Measurements from ENCODE around the gene LGALS12.
"Not testable (repeated sequence)": the region's sequence is repeated elsewhere in the genome, so short reads cannot be mapped to it uniquely, and the experiment has no call there.

Gene LGALS12

DNA sequence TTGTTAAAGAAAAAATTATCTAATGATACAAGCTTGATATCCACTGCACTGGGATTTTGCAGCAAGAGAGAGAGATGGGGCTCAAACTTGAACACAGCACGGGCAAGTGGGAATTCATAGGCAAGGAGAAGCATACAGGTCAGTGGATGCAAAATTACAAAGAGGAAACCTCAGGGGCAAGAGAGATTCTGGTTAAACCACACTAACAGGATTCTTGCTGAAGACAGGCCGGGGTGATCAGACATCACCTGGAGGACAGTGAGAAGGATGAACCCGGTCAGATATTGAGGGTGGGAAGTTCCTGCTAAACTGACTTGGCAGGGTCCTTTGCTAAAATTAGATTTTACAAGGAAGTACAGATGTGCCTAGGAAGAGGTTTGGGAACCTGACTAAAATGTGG, 28.2 kb downstream of the LGALS12 start:
- DNase-seq: no peak

GRCh38 chr11:63534895-63535461, 29.1 kb downstream of the LGALS12 start:
- DNase-seq: peak; percentile 70

GRCh38 chr11:63535734-63536133, 29.9 kb downstream of the LGALS12 start:
- DNase-seq: peak; percentile 65

- peak; percentile 75 for DNase-seq
These were observed 30.9 kb downstream of the LGALS12 start, which contains the start of gene PLAAT4 for GRCh38 chr11:63536669-63537292. Gene PLAAT4, plus strand, starts transcription at chr11:63536808. Its CDS starts 61 bp downstream, at chr11:63536869.

DNA sequence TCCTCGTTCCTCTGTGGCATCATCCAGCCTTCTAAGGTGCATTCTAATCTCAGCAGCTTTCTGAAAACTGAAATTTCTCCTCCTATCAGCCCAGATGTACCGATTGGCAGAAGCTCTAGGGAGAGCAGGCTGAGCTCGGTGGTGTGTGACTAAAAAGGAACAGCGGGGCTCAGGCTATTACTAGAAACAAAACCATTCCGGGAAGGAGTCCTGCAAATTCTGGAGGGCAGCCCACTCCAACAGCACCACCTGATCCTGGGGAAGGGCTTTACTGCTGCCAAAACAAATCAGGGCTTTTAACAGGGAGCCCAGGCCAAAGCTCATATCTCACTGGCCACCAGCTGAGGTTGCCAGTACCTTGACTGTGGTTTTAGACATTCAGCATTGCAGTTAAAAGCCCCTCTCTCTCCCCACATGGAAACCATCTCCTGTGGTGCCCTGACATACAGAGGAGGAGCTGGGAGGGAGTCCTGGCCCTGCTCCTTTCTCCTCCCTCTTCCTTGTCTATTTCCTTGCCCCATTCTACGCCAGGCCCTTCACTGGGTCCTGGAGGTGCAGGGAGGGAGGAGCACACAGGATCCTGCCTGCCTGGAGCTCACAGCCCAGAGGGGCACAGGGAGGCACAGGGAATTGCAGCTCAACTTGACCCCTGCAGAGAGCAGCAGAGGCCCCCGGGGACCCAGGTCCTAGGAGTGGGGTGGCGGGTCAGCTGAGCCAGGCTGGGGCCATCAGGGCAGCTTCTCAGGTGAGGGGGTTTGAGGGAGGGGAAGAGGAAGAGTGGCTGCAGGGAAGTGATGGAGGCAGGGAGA, 31.6 kb downstream of the LGALS12 start:
- DNase-seq: peak; percentile 72

- not testable (repeated sequence) for DNase-seq
These were observed 36.6 kb downstream of the LGALS12 start for GRCh38 chr11:63542506-63542905.

DNA sequence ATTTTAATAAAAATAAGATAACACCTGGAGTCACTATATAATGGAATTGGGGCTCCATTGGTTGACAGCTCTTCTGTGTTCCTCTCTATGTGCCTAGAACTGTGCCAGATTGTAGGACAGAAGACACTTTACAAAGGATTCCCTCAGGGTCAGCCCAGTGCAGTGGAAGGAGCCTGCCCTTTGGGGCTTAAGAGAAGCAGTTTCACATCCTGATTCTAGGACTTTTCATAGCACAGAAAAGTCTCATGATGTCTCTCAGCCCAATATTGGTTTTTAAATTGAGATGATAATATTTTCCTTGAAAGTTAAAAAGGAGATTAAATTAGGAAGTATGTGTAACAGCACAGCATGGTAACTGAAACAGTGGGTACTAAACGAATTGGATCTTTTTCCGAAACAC, 37.8 kb downstream of the LGALS12 start:
- no peak for DNase-seq

DNA sequence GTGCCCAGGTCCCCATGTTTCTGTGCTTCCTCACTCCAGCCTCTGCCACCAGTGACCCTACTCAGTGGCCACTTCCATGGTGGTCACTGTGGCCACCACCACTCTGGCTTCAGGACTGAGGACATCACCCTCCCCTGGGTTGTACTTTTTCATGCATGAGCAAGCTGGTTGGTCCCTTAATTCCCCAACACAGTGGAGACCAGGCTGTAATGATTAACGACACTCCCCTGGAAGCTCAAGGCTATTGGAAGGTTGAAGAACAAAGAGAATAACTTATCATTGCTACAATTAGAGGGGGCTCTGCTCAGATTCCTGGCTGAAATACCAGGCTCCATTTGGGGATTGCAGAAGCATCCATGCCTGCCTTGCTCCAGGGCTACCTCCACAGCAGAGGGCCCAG, 41.2 kb downstream of the LGALS12 start:
- no peak for DNase-seq

DNA sequence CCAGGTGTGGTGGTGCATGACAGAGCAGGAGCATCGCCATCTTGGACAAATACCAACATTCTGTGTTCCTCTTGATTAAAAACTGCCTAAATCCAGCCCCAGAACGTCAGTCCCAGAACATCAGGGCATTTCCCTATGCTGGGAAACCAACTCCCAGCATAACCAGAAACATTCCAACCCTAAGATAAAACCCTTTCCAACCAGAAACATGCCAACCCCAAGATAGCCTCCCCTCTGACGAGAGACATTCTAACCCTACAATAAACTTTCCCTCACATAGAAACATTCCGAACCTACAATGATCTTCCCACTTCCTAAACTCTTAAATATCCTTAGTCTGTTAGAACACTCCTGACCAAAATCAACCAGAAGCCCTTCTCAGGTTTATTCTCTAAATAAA, 42.3 kb downstream of the LGALS12 start:
- DNase-seq: no peak

DNA sequence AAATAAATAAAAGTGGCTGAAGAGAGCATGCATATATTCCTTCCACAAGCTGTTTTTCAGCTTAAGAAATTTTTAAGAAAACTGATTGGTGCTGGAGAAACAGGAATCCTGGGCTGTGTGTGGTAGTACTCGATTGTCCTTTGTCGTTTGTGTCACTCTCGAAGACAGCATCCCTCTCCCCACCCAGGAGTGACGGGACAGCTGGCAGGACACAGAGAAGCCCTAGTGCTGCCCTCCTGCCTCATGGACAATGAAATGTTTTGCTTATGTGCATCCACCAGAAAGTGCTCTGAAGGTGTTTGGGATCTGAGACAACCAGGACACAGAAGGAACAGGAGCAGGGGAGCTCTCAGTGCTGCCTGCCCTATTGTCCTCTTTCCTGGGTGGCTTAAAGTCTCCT, 43.5 kb downstream of the LGALS12 start:
- DNase-seq: no peak

DNA sequence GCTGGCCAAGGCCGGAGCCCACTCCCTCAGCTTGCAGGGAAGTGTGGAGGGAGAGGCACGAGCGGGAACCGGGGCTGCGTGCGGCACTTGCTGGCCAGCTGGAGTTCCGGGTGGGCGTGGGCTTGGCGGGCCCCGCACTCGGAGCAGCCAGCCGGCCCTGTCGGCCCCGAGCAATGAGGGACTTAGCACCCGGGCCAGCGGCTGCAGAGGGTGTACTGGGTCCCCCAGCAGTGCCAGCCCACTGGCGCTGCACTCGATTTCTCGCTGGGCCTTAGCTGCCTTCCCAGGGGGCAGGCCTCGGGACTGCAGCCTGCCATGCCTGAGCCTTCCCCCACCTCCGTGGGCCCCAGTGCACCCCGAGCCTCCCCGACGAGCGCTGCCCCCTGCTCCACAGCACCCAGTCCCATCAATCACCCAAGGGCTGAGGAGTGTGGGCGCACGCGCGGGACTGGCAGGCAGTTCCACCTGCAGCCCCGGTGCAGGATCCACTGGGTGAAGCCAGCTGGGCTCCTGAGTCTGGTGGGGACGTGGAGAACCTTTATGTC, 44.3 kb downstream of the LGALS12 start:
- not testable (repeated sequence) for DNase-seq

DNA sequence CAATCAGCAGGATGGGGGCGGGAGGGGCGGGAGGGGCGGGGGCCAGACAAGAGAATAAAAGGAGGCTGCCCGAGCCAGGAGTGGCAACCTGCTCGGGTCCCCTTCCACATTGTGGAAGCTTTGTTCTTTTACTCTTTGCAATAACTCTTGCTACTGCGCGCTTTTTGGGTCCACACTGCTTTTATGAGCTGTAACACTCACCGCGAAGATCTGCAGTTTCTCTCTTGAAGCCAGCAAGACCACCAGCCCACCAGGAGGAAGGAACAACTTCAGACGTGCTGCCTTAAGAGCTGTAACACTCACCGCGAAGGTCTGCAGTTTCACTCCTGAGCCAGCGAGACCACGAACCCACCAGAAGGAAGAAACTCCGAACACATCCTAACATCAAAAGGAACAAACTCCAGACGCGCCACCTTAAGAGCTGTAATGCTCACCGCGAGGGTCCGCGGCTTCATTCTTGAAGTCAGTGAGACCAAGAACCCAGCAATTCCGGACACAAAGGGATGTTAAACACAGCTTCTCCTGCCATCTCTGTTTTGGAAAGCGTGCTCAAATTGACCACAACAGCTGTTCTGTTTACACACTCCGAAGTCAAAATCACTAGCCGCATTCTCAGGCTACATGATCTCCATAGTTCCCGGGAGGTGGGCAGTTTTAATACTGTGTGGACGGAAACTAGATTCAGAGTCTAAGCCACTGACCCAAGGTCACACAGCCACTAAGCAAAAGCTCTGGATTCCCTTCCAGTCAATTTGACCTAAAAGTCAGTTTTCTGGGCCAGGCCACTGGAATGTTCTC, 45.4 kb downstream of the LGALS12 start:
- no peak for DNase-seq

- DNase-seq: no peak
These were observed 46.0 kb downstream of the LGALS12 start for GRCh38 chr11:63551889-63552266.

- no peak for DNase-seq
These were observed 47.0 kb downstream of the LGALS12 start for GRCh38 chr11:63552921-63553320.

DNA sequence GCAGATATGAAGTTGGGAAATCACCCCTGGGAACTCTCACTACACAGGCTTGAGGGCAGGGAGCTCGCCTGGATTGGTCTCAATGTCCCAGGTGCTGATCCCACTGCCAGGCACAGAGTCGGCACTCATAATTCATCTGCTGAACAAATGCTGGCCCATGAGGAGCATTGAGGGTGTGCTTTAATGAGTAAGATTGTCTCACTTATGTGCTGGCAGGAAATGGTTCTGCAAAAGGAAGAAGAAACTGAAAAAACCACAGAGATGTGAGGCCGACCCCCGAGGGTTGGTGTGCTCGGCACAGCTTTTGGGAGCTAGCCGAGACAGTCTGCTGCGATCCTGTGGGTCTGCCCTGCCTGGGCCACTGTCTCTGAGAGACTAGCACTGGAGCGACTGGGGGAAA, 47.9 kb downstream of the LGALS12 start:
- peak; percentile 89 for DNase-seq

GRCh38 chr11:63554877-63555223, 49.0 kb downstream of the LGALS12 start:
- DNase-seq: no peak

DNA sequence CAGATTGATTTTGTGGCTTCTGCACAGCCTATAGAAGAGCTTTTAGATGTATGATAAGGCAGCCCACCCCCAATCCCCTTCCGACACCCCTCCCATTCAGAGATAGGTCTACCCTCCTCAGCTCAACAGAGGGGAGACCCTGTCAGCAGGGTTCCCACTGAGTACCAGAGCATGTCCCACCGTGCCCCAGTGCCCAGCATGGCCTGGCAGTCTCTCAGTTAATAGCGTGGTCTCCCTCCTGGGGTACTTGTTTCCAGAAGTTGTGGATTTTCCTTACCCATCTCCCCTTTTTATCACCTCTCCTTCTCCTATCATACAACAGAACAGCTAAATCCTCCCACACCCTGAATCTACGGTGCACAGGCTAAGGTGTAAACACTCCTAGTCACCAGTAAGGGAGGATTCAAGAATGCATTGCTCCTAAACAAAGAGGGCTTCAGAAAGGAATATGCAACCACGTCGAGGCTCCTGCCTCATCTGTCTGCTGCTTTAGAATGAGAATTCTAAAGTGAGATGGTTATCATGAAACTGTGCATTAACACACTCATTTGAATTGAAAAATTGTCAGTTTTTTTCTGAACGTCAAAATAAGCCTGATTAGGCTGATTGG, 50.6 kb downstream of the LGALS12 start:
- no peak for DNase-seq

GRCh38 chr11:63557570-63557969, 51.7 kb downstream of the LGALS12 start:
- no peak for DNase-seq

GRCh38 chr11:63558459-63559157, 52.7 kb downstream of the LGALS12 start:
- DNase-seq: no peak

- no peak for DNase-seq
These were observed 54.8 kb downstream of the LGALS12 start for GRCh38 chr11:63560506-63561180.
